ENCODE data around the gene FAM171A1. TPM values are rescaled to one million over a fixed set of nuclear protein-coding genes. Genes with fewer than 3 reads are reported as not detected.
"Not testable (repeated sequence)": the region's sequence is repeated elsewhere in the genome, so short reads cannot be mapped to it uniquely, and the experiment has no call there.

FAM171A1 gene
- polyA plus RNA-seq (ENCODE audit: insufficient read length in 4 of 4) = 100 to 1,000 TPM in 1 of 4 donors, 10 to 100 TPM in 3; 83.4 to 100 (median 91.7) TPM

GRCh38 chr10:15370856-15371701 lies at the start of gene FAM171A1:
Gene FAM171A1, minus strand, starts transcription at chr10:15371289. Its CDS starts 237 bp downstream, at chr10:15371052.
- DNase-seq (ENCODE audit: low read depth in 4 of 4, low spot score in 2 of 4) = no peak

GRCh38 chr10:15420858-15421257 lies 49.8 kb upstream of the FAM171A1 start:
- no peak for DNase-seq (ENCODE audit: low read depth in 4 of 4, low spot score in 2 of 4)

- DNase-seq (ENCODE audit: low read depth in 4 of 4, low spot score in 2 of 4) = no peak
Measured at GRCh38 chr10:15419279-15419874, 48.3 kb upstream of the FAM171A1 start.

GRCh38 chr10:15416034-15416433 lies 44.9 kb upstream of the FAM171A1 start:
- DNase-seq (ENCODE audit: low read depth in 4 of 4, low spot score in 2 of 4) = no peak

- DNase-seq (ENCODE audit: low read depth in 4 of 4, low spot score in 2 of 4) = no peak
Measured at GRCh38 chr10:15411010-15411409, 39.9 kb upstream of the FAM171A1 start.

- not testable (repeated sequence) for DNase-seq (ENCODE audit: low read depth in 4 of 4, low spot score in 2 of 4)
Measured at GRCh38 chr10:15409350-15409749, 38.3 kb upstream of the FAM171A1 start.

- no peak for DNase-seq (ENCODE audit: low read depth in 4 of 4, low spot score in 2 of 4)
Measured at GRCh38 chr10:15408557-15408956, 37.5 kb upstream of the FAM171A1 start.

- DNase-seq (ENCODE audit: low read depth in 4 of 4, low spot score in 2 of 4) = no peak
Measured at GRCh38 chr10:15405319-15405718, 34.2 kb upstream of the FAM171A1 start.

GRCh38 chr10:15401382-15401781 lies 30.3 kb upstream of the FAM171A1 start:
- no peak for DNase-seq (ENCODE audit: low read depth in 4 of 4, low spot score in 2 of 4)

GRCh38 chr10:15400461-15400860 lies 29.4 kb upstream of the FAM171A1 start:
- DNase-seq (ENCODE audit: low read depth in 4 of 4, low spot score in 2 of 4) = not testable (repeated sequence)

- DNase-seq (ENCODE audit: low read depth in 4 of 4, low spot score in 2 of 4) = no peak
Measured at GRCh38 chr10:15399060-15399661, 28.1 kb upstream of the FAM171A1 start.

GRCh38 chr10:15395935-15396334 lies 24.8 kb upstream of the FAM171A1 start:
- DNase-seq (ENCODE audit: low read depth in 4 of 4, low spot score in 2 of 4) = no peak

GRCh38 chr10:15393139-15393825 lies 22.2 kb upstream of the FAM171A1 start:
- DNase-seq (ENCODE audit: low read depth in 4 of 4, low spot score in 2 of 4) = no peak

GRCh38 chr10:15391491-15391890 lies 20.4 kb upstream of the FAM171A1 start:
- DNase-seq (ENCODE audit: low read depth in 4 of 4, low spot score in 2 of 4) = no peak

GRCh38 chr10:15388172-15388571 lies 17.1 kb upstream of the FAM171A1 start:
- DNase-seq (ENCODE audit: low read depth in 4 of 4, low spot score in 2 of 4) = not testable (repeated sequence)

- DNase-seq (ENCODE audit: low read depth in 4 of 4, low spot score in 2 of 4) = no peak
Measured at GRCh38 chr10:15387021-15387420, 15.9 kb upstream of the FAM171A1 start.

GRCh38 chr10:15385552-15386455 lies 14.7 kb upstream of the FAM171A1 start:
- DNase-seq (ENCODE audit: low read depth in 4 of 4, low spot score in 2 of 4) = no peak

- no peak for DNase-seq (ENCODE audit: low read depth in 4 of 4, low spot score in 2 of 4)
Measured at GRCh38 chr10:15381420-15381819, 10.3 kb upstream of the FAM171A1 start.

GRCh38 chr10:15379078-15379477 lies 8.0 kb upstream of the FAM171A1 start:
- DNase-seq (ENCODE audit: low read depth in 4 of 4, low spot score in 2 of 4) = no peak

- DNase-seq (ENCODE audit: low read depth in 4 of 4, low spot score in 2 of 4) = no peak
Measured at GRCh38 chr10:15378569-15378968, 7.5 kb upstream of the FAM171A1 start.

Measured in left renal cortex interstitium (tissue), 4 donors.